NCI-H1048 (cell line): ENCODE measurements around the gene COQ2.

Experiments
- DNase-seq: peaks from one replicate; lab custom pipeline; 2025; lab: John Stamatoyannopoulos, UW

The COQ2 gene

GRCh38 chr4:83216959-83217683 is 67.5 kb downstream of the COQ2 start:
- DNase-seq = no peak

- DNase-seq = no peak
These were observed 70.5 kb downstream of the COQ2 start for GRCh38 chr4:83214079-83214478.
